ENCODE measurements around the gene TUSC2.

The TUSC2 gene

DNA sequence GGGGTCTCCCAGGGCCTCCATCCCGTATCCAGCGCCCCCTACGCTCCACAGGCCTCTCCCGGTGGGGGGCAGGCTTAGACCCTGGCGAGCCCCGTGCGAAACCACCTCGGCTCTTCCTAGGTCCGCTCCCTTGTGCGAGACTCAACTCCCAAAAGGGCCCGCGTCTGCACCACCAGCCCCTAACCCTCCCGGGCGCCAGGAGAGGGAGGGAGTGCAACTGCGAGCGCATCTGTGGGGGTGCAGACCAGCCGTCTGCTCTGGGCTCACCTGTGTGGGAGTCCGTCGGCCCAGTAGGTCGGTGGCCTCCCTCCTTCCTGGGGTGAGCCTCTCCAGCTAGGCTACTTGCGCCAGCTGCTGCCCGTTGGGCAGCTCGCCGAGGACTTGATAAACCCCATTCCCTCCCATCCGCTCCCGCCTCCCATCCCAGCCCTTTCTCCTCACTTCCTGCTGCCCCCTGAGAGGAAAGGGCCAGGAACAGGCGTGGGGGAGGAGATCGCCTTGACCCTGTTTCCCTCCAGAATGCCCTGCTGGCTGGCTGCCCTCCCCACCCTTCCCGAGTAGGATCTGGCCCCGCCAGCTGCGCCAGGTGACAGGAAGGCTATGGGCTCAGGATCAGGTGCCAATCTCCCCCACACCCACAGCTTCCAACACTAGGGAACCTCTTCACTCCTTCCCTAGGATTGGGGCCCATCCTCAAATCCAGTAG, 5.5 kb downstream of the TUSC2 start, which contains the start of gene HYAL2:
TSS of gene HYAL2 (minus strand) at position 360 of the 706 bp plus-strand sequence. CDS start 2,256 bp downstream, outside the sequence.
- peak within 1 kb of the TSS; percentile 61 for H3K4me3 ChIP-seq (ENCODE audit: control insufficient read depth, low read depth, low read length)
- TF ChIP-seq, protein P1, sequence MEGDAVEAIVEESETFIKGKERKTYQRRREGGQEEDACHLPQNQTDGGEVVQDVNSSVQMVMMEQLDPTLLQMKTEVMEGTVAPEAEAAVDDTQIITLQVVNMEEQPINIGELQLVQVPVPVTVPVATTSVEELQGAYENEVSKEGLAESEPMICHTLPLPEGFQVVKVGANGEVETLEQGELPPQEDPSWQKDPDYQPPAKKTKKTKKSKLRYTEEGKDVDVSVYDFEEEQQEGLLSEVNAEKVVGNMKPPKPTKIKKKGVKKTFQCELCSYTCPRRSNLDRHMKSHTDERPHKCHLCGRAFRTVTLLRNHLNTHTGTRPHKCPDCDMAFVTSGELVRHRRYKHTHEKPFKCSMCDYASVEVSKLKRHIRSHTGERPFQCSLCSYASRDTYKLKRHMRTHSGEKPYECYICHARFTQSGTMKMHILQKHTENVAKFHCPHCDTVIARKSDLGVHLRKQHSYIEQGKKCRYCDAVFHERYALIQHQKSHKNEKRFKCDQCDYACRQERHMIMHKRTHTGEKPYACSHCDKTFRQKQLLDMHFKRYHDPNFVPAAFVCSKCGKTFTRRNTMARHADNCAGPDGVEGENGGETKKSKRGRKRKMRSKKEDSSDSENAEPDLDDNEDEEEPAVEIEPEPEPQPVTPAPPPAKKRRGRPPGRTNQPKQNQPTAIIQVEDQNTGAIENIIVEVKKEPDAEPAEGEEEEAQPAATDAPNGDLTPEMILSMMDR (IDR thresholded peaks at IDR 0.05; ENCODE audit: control insufficient read depth, insufficient read depth, low read depth, low read length, missing control alignments), result no peak
- DNase-seq (ENCODE audit: low read depth), result no peak

DNA sequence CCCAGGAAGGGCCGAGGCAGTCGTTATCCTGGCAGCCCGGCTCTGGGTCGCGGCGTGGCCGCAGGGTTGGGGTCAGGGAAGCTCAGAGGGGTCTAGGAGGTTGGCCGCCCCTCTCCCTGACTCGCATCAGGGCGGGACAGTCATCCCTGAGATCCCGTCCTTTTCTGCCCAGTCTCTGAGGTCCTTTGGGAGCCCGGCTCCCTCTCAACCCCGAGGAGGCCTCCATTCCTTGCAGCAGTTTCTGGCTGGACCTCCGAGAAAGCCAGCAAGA, 6.0 kb downstream of the TUSC2 start:
- H3K4me3 ChIP-seq (ENCODE audit: control insufficient read depth, low read depth, low read length), result peak overlapping the region; percentile 61
- no peak for DNase-seq (ENCODE audit: low read depth)
- TF ChIP-seq, protein P1 (IDR thresholded peaks at IDR 0.05; ENCODE audit: control insufficient read depth, insufficient read depth, low read depth, low read length, missing control alignments), result no peak

DNA sequence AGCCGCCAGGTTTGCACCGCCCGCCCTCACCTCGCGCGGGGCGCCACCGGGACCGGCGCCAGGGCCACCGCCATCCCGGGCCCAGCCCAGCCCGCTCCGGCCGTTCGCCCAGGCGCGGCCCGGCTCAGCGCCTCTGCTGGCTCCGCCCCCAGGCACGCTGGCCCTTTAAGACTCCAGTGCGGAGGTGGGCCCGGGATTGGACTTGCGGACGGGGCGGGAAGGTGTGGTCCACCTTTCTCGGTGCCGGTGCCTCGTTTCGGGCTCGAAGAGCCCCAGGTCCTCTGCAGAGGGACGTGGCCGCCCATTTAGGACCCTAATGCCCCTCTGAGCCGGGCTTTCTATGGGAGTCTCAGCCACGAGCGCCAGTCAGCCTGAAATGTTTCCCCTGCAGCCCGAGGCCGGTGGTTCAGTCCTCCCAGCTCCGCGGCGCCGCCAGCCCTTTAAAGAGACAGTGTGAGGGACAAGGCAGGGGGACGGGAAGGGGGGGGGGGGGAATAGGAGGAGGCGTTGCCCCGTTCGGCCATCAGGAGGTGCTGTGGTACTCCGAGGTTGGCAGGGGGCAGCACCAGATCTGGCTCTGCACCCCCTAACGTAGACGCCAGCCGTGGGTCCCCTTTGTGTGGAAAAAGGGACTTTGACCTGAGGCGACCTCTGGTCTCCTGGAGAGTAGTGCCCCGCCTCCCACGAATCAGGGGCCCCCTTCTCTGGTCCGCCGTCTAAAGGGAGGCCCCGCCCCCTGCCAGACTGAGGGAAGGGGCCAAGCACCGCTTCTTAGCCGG, 6.5 kb downstream of the TUSC2 start:
- H3K4me3 ChIP-seq (ENCODE audit: control insufficient read depth, low read depth, low read length), result peak overlapping the region; percentile 61
- TF ChIP-seq, protein P1 (IDR thresholded peaks at IDR 0.05; ENCODE audit: control insufficient read depth, insufficient read depth, low read depth, low read length, missing control alignments), result peak; percentile 34
- DNase-seq (ENCODE audit: low read depth), result no peak

DNA sequence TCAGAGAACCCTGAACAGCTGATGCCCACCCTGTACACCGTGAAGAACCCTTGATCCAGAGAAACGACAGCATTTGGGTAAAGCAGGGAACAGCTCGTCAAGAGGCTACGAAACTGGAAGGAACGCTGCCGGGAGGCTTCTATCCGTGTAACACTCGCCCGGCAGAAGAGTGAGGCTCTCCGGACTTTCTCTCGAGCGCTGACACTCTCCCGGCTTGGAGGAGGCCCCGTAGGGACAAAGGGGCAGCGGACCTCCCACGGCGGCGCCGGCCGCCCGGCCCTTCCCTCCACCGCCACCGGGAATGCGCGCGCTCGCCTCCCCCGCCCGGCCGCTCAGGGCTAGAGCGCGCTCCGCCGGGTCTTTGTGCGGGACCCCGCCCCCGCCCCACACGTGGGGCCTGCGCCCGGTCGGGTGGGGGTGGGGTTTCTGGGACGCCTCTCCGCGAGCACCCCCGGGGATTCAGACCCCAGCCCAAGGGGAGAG, 7.1 kb downstream of the TUSC2 start:
- DNase-seq (ENCODE audit: low read depth), result no peak
- peak overlapping the region; percentile 61 for H3K4me3 ChIP-seq (ENCODE audit: control insufficient read depth, low read depth, low read length)

DNA sequence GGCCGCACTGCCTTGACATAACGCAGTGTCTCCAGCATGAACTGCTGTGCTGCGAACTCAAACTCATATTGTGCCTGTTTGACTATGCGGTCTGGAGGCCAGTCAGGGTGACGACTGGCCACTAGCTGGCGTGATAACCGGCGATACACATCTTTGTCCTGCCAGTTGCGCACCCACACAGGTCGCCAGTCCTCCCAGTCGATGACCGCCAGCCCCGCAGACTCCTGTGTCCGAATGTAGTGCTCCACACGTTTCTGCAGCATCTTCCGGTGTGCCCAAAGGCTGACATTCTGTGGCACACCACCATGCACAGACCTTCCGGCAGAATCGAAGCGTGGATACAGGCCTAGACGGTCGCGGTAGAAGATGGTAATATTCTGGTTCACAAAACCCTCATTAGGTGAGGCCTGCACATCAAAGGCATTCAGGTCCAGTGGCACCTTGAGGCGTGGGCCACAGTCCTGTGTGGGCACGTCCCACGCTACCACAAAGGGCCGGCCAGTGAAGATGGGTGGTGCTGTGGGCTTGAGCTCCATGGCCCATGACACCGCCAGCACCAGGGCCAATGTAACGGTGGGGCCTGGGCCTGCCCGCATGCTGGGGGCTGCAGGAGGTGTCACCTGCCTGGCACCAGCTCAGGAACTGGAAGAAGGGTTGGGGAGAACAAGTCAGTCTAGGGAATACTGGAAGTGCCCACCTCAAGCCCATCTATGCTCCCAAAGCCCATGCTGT, 8.0 kb downstream of the TUSC2 start:
- H3K4me3 ChIP-seq (ENCODE audit: control insufficient read depth, low read depth, low read length), result peak overlapping the region; percentile 61
- TF ChIP-seq, protein P1 (IDR thresholded peaks at IDR 0.05; ENCODE audit: control insufficient read depth, insufficient read depth, low read depth, low read length, missing control alignments), result no peak
- no peak for DNase-seq (ENCODE audit: low read depth)

More for the DNA sequence above, 7.1 kb downstream of the TUSC2 start:
- TF ChIP-seq, protein P1 (IDR thresholded peaks at IDR 0.05; ENCODE audit: control insufficient read depth, insufficient read depth, low read depth, low read length, missing control alignments), result no peak

DNA sequence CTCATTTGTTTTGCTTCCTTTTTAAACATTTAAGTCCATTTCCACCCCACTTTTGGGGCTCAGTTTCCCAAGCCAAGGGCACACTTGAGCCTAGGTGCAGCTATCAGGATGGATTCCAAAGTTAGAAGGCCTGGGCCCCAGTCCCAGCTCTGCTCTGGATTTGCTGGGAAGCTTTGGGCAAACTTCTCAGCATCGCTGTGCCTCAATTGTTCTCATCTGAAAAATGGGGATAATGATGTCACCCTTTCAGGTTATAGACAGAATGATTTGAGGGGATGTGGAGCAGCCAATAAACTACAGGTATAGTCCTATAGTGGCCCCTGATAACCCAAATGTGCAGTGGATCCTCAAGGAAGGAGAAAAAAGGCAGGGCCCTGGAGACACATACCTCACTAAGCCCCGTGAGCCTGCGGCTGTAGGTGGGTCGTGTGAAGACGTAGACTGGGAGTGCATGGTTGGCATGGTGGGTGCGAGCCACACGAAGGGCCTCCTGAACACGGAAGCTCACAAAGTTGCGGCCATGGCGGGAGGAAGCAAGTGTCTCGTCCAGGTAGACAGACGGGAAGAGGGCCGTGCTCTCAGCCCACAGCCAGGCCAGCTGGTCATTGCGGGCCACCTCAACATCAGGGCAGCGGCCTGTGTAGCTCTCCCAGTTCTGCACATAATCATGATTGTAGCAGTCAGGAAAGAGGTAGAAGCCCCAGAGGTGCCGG, 8.7 kb downstream of the TUSC2 start:
- H3K4me3 ChIP-seq (ENCODE audit: control insufficient read depth, low read depth, low read length), result no peak overlapping the region
- TF ChIP-seq, protein P1 (IDR thresholded peaks at IDR 0.05; ENCODE audit: control insufficient read depth, insufficient read depth, low read depth, low read length, missing control alignments), result no peak
- DNase-seq (ENCODE audit: low read depth), result no peak

Measured in AG09309 (cell line).